ENCODE results near the gene COL5A1.
"Not testable (repeated sequence)": the region's sequence is repeated elsewhere in the genome, so short reads cannot be mapped to it uniquely, and the experiment has no call there.

Gene COL5A1

GRCh38 chr9:134709512-134710270, 68.1 kb downstream of the COL5A1 start:
- 96% methylated on average over 20 of the region's 29 CpGs for WGBS (ENCODE audit: insufficient coverage)
- Histone ChIP-seq H3K4me1 (ENCODE audit: control extremely low read depth in 1 of 4, control insufficient read depth in 4 of 4, insufficient read depth in 4 of 4, low read length in 3 of 4) (peaks cover 0 to 7% (median 2%) of the 10 kb centered on the region in 4 experiments), H3K9me3 (ENCODE audit: control extremely low read depth in 1 of 5, control insufficient read depth in 4 of 5, insufficient read depth in 2 of 5, low read depth in 1 of 5, low read length in 4 of 5) (no peaks in the 10 kb centered on the region), H3K27ac (ENCODE audit: insufficient read depth in 1 of 2, low read depth in 1 of 2, low read length in 2 of 2, poor library complexity in 1 of 2, severe bottlenecking in 2 of 2) (no peak overlapping the region), H3K36me3 (ENCODE audit: control insufficient read depth in 4 of 4, insufficient read depth in 4 of 4, low read length in 3 of 4) (peaks cover 0 to 4% (median 0%) of the 10 kb centered on the region in 4 experiments), H3K27me3 (replicated peaks in 2 of 5; ENCODE audit: control insufficient read depth in 4 of 5, insufficient read depth in 5 of 5, low read length in 4 of 5) (peaks cover 0 to 2% (median 0%) of the 10 kb centered on the region in 5 experiments), H3K4me3 (ENCODE audit: control insufficient read depth in 1 of 7, extremely low read depth in 1 of 7, insufficient read depth in 4 of 7, low read depth in 2 of 7, low read length in 6 of 7) (no peak overlapping the region)
- ChIA-PET CTCF (no interaction called here), POLR2A (no interaction called here)
- DNase-seq = no peak

- Histone ChIP-seq H3K27ac (ENCODE audit: insufficient read depth in 1 of 2, low read depth in 1 of 2, low read length in 2 of 2, poor library complexity in 1 of 2, severe bottlenecking in 2 of 2) (no peak overlapping the region), H3K36me3 (ENCODE audit: control insufficient read depth in 4 of 4, insufficient read depth in 4 of 4, low read length in 3 of 4) (peaks cover 0 to 4% (median 0%) of the 10 kb centered on the region in 4 experiments), H3K9me3 (ENCODE audit: control extremely low read depth in 1 of 5, control insufficient read depth in 4 of 5, insufficient read depth in 2 of 5, low read depth in 1 of 5, low read length in 4 of 5) (no peaks in the 10 kb centered on the region), H3K4me1 (ENCODE audit: control extremely low read depth in 1 of 4, control insufficient read depth in 4 of 4, insufficient read depth in 4 of 4, low read length in 3 of 4) (peaks cover 0 to 7% (median 2%) of the 10 kb centered on the region in 4 experiments), H3K4me3 (ENCODE audit: control insufficient read depth in 1 of 7, extremely low read depth in 1 of 7, insufficient read depth in 4 of 7, low read depth in 2 of 7, low read length in 6 of 7) (no peak overlapping the region), H3K27me3 (replicated peaks in 2 of 5; ENCODE audit: control insufficient read depth in 4 of 5, insufficient read depth in 5 of 5, low read length in 4 of 5) (peaks cover 0 to 2% (median 0%) of the 10 kb centered on the region in 5 experiments)
- ChIA-PET POLR2A (no interaction called here), CTCF (no interaction called here)
- 75% methylated on average over 4 of the region's 8 CpGs for WGBS (ENCODE audit: insufficient coverage)
- DNase-seq = no peak
Measured at GRCh38 chr9:134710271-134710540, 68.6 kb downstream of the COL5A1 start.

- Histone ChIP-seq H3K27me3 (replicated peaks in 2 of 5; ENCODE audit: control insufficient read depth in 4 of 5, insufficient read depth in 5 of 5, low read length in 4 of 5) (peaks cover 0 to 2% (median 0%) of the 10 kb centered on the region in 5 experiments), H3K4me3 (ENCODE audit: control insufficient read depth in 1 of 7, extremely low read depth in 1 of 7, insufficient read depth in 4 of 7, low read depth in 2 of 7, low read length in 6 of 7) (no peak overlapping the region), H3K36me3 (ENCODE audit: control insufficient read depth in 4 of 4, insufficient read depth in 4 of 4, low read length in 3 of 4) (peaks cover 0 to 4% (median 0%) of the 10 kb centered on the region in 4 experiments), H3K27ac (ENCODE audit: insufficient read depth in 1 of 2, low read depth in 1 of 2, low read length in 2 of 2, poor library complexity in 1 of 2, severe bottlenecking in 2 of 2) (no peak overlapping the region), H3K4me1 (ENCODE audit: control extremely low read depth in 1 of 4, control insufficient read depth in 4 of 4, insufficient read depth in 4 of 4, low read length in 3 of 4) (peaks cover 0 to 7% (median 2%) of the 10 kb centered on the region in 4 experiments), H3K9me3 (ENCODE audit: control extremely low read depth in 1 of 5, control insufficient read depth in 4 of 5, insufficient read depth in 2 of 5, low read depth in 1 of 5, low read length in 4 of 5) (no peaks in the 10 kb centered on the region)
- ChIA-PET POLR2A (no interaction called here), CTCF (no interaction called here)
- DNase-seq = no peak
- WGBS (ENCODE audit: insufficient coverage) = 93% methylated on average over 7 of the region's 12 CpGs
Measured at GRCh38 chr9:134710901-134711300, 69.3 kb downstream of the COL5A1 start.

- H3K36me3 ChIP-seq (ENCODE audit: control insufficient read depth in 4 of 4, insufficient read depth in 4 of 4, low read length in 3 of 4) = peaks cover 0 to 4% (median 0%) of the 10 kb centered on the region in 4 experiments
Measured at GRCh38 chr9:134712243-134712642, 70.6 kb downstream of the COL5A1 start.

GRCh38 chr9:134712926-134713325, 71.3 kb downstream of the COL5A1 start:
- CTCF ChIA-PET = no interaction called here
- no peak for DNase-seq
- WGBS (ENCODE audit: insufficient coverage) = 81% methylated on average over 8 of the region's 10 CpGs
- Histone ChIP-seq H3K27ac (ENCODE audit: insufficient read depth in 1 of 2, low read depth in 1 of 2, low read length in 2 of 2, poor library complexity in 1 of 2, severe bottlenecking in 2 of 2) (no peak overlapping the region), H3K36me3 (ENCODE audit: control insufficient read depth in 4 of 4, insufficient read depth in 4 of 4, low read length in 3 of 4) (peaks cover 0 to 4% (median 0%) of the 10 kb centered on the region in 4 experiments), H3K27me3 (replicated peaks in 2 of 5; ENCODE audit: control insufficient read depth in 4 of 5, insufficient read depth in 5 of 5, low read length in 4 of 5) (peaks cover 0 to 3% (median 0%) of the 10 kb centered on the region in 5 experiments), H3K4me1 (ENCODE audit: control extremely low read depth in 1 of 4, control insufficient read depth in 4 of 4, insufficient read depth in 4 of 4, low read length in 3 of 4) (no peaks in the 10 kb centered on the region), H3K4me3 (ENCODE audit: control insufficient read depth in 1 of 7, extremely low read depth in 1 of 7, insufficient read depth in 4 of 7, low read depth in 2 of 7, low read length in 6 of 7) (no peak overlapping the region), H3K9me3 (ENCODE audit: control extremely low read depth in 1 of 5, control insufficient read depth in 4 of 5, insufficient read depth in 2 of 5, low read depth in 1 of 5, low read length in 4 of 5) (no peaks in the 10 kb centered on the region)
- POLR2A ChIA-PET = no interaction called here

More at GRCh38 chr9:134712243-134712642, 70.6 kb downstream of the COL5A1 start:
- H3K27me3 ChIP-seq (replicated peaks in 2 of 5; ENCODE audit: control insufficient read depth in 4 of 5, insufficient read depth in 5 of 5, low read length in 4 of 5) = peaks cover 0 to 3% (median 0%) of the 10 kb centered on the region in 5 experiments
- no peaks in the 10 kb centered on the region for H3K9me3 ChIP-seq (ENCODE audit: control extremely low read depth in 1 of 5, control insufficient read depth in 4 of 5, insufficient read depth in 2 of 5, low read depth in 1 of 5, low read length in 4 of 5)
- CTCF ChIA-PET = no interaction called here
- DNase-seq = no peak
- no peak overlapping the region for H3K4me3 ChIP-seq (ENCODE audit: control insufficient read depth in 1 of 7, extremely low read depth in 1 of 7, insufficient read depth in 4 of 7, low read depth in 2 of 7, low read length in 6 of 7)
- H3K4me1 ChIP-seq (ENCODE audit: control extremely low read depth in 1 of 4, control insufficient read depth in 4 of 4, insufficient read depth in 4 of 4, low read length in 3 of 4) = peaks cover 0 to 2% (median 0%) of the 10 kb centered on the region in 4 experiments
- H3K27ac ChIP-seq (ENCODE audit: insufficient read depth in 1 of 2, low read depth in 1 of 2, low read length in 2 of 2, poor library complexity in 1 of 2, severe bottlenecking in 2 of 2) = no peak overlapping the region
- 40% methylated on average over 1 of the region's 2 CpGs for WGBS (ENCODE audit: insufficient coverage)
- POLR2A ChIA-PET = no interaction called here

- CTCF ChIA-PET = not testable (repeated sequence)
Measured at GRCh38 chr9:134715536-134715935, 73.9 kb downstream of the COL5A1 start.

GRCh38 chr9:134716067-134716466, 74.5 kb downstream of the COL5A1 start:
- WGBS (ENCODE audit: insufficient coverage) = 96% methylated on average over 8 of the region's 8 CpGs
- CTCF ChIA-PET = no interaction called here
- DNase-seq = no peak
- H3K27ac ChIP-seq (ENCODE audit: insufficient read depth in 1 of 2, low read depth in 1 of 2, low read length in 2 of 2, poor library complexity in 1 of 2, severe bottlenecking in 2 of 2) = no peak overlapping the region
- H3K4me3 ChIP-seq (ENCODE audit: control insufficient read depth in 1 of 7, extremely low read depth in 1 of 7, insufficient read depth in 4 of 7, low read depth in 2 of 7, low read length in 6 of 7) = no peak overlapping the region
- H3K27me3 ChIP-seq (replicated peaks in 2 of 5; ENCODE audit: control insufficient read depth in 4 of 5, insufficient read depth in 5 of 5, low read length in 4 of 5) = peaks cover 0 to 13% (median 0%) of the 10 kb centered on the region in 5 experiments
- H3K9me3 ChIP-seq (ENCODE audit: control extremely low read depth in 1 of 5, control insufficient read depth in 4 of 5, insufficient read depth in 2 of 5, low read depth in 1 of 5, low read length in 4 of 5) = no peaks in the 10 kb centered on the region
- H3K4me1 ChIP-seq (ENCODE audit: control extremely low read depth in 1 of 4, control insufficient read depth in 4 of 4, insufficient read depth in 4 of 4, low read length in 3 of 4) = no peaks in the 10 kb centered on the region
- peaks cover 0 to 4% (median 0%) of the 10 kb centered on the region in 4 experiments for H3K36me3 ChIP-seq (ENCODE audit: control insufficient read depth in 4 of 4, insufficient read depth in 4 of 4, low read length in 3 of 4)
- POLR2A ChIA-PET = no interaction called here

More at GRCh38 chr9:134715536-134715935, 73.9 kb downstream of the COL5A1 start:
- DNase-seq; H3K9me3 ChIP-seq (ENCODE audit: control extremely low read depth in 1 of 5, control insufficient read depth in 4 of 5, insufficient read depth in 2 of 5, low read depth in 1 of 5, low read length in 4 of 5); H3K27ac ChIP-seq (ENCODE audit: insufficient read depth in 1 of 2, low read depth in 1 of 2, low read length in 2 of 2, poor library complexity in 1 of 2, severe bottlenecking in 2 of 2); H3K4me1 ChIP-seq (ENCODE audit: control extremely low read depth in 1 of 4, control insufficient read depth in 4 of 4, insufficient read depth in 4 of 4, low read length in 3 of 4); H3K4me3 ChIP-seq (ENCODE audit: control insufficient read depth in 1 of 7, extremely low read depth in 1 of 7, insufficient read depth in 4 of 7, low read depth in 2 of 7, low read length in 6 of 7); POLR2A ChIA-PET; H3K36me3 ChIP-seq (ENCODE audit: control insufficient read depth in 4 of 4, insufficient read depth in 4 of 4, low read length in 3 of 4): not testable (repeated sequence)
- 100% methylated on average over 2 of the region's 5 CpGs for WGBS (ENCODE audit: insufficient coverage)
- peaks cover 0 to 12% (median 0%) of the 10 kb centered on the region in 5 experiments for H3K27me3 ChIP-seq (replicated peaks in 2 of 5; ENCODE audit: control insufficient read depth in 4 of 5, insufficient read depth in 5 of 5, low read length in 4 of 5)

Data from common myeloid progenitor, CD34-positive (primary cell).